ENCODE results near the gene ECHDC3. TPM values are rescaled to one million over a fixed set of nuclear protein-coding genes. Genes with fewer than 3 reads are reported as not detected.

ECHDC3 gene
- total and polyA plus RNA-seq, 2 of the 8 experiments (the other 6 are each of a cell fraction or from before 2014, with no cell fraction given) = 15.6 to 19.9 TPM

DNA sequence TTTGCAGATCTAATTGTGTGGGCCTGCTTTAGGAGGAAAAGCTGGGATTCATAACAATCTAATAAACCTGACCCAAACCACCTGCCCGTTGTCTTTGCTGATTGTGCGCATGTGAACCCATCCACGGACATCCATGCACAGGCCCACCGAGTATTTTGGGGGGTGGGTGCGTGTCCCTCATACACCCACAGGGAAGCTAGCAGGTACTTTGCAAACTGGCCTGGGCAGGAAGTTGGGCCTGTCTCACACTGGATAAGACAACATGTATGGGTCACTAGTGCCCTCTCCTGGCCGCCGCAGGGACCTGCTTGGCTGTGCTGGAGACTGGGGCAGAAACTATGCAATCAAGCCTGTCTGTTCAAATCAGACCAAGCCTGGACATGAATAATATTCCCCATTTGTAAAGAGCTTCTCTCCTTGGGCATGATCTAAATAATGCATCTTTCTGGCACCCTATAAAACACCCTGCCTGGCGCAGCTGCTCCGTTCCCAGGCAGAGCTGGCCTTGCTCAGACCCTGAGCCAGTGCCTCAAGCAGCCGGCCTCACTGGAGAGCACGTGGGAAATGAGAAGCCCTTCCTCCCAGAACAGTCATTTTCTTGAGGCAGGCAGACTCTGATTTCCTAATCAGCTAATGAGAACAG, 15.8 kb downstream of the ECHDC3 start:
- Histone ChIP-seq H3K4me2 (ENCODE audit: insufficient read depth in 1 of 2, low read depth in 2 of 2, low read length in 2 of 2) (no peak overlapping the region), H3K79me2 (ENCODE audit: control insufficient read depth in 1 of 2, insufficient read depth in 2 of 2, low read length in 2 of 2) (no peaks in the 10 kb centered on the region), H3K4ac (replicated peaks; ENCODE audit: insufficient read length, low read depth, low read length) (no peak overlapping the region), H4K20me1 (replicated peaks in 1 of 2; ENCODE audit: control insufficient read depth in 1 of 2, insufficient read depth in 2 of 2, low read length in 2 of 2) (no peaks in the 10 kb centered on the region), H3K27me3 (replicated peaks in 1 of 4; ENCODE audit: control insufficient read depth in 3 of 4, extremely low read depth in 1 of 4, insufficient read depth in 3 of 4, low read length in 3 of 4) (no peaks in the 10 kb centered on the region), H3K56ac (replicated peaks; ENCODE audit: insufficient read length, low read depth, low read length) (no peak overlapping the region), H3K79me1 (ENCODE audit: low read depth, low read length) (no peaks in the 10 kb centered on the region), H3K27ac (ENCODE audit: low read depth, low read length) (no peak overlapping the region), H3K14ac (ENCODE audit: insufficient read length) (no peak overlapping the region), H4K5ac (ENCODE audit: insufficient read length, low read depth, low read length) (no peak overlapping the region), H3K23me2 (ENCODE audit: low read depth, low read length) (no peaks in the 10 kb centered on the region), H3K4me3 (ENCODE audit: extremely low read depth in 1 of 4, insufficient read depth in 2 of 4, low read depth in 3 of 4, low read length in 4 of 4) (no peak overlapping the region), H4K8ac (ENCODE audit: extremely low read depth, insufficient read depth, low read length) (no peak overlapping the region), H2BK120ac (replicated peaks; ENCODE audit: low read depth, low read length) (no peak overlapping the region), H3K9ac (replicated peaks in 1 of 4; ENCODE audit: extremely low read depth in 1 of 4, low read depth in 3 of 4, low read length in 3 of 4) (no peak overlapping the region), H2AFZ (ENCODE audit: low read length) (no peak overlapping the region), H2AK5ac (ENCODE audit: low read depth, low read length) (no peak overlapping the region), H2BK5ac (ENCODE audit: low read depth, low read length) (no peak overlapping the region), H3K4me1 (replicated peaks in 1 of 4; ENCODE audit: control insufficient read depth in 3 of 4, insufficient read depth in 4 of 4, low read length in 3 of 4) (no peaks in the 10 kb centered on the region; a peak in 1 of 7 replicates), H3K18ac (ENCODE audit: extremely low read depth, low read length) (no peak overlapping the region), H3K23ac (ENCODE audit: insufficient read length) (no peak overlapping the region), H3K36me3 (ENCODE audit: control insufficient read depth in 2 of 4, insufficient read depth in 4 of 4, low read length in 3 of 4) (no peaks in the 10 kb centered on the region; a peak in 1 of 8 replicates), H2BK20ac (ENCODE audit: low read length) (no peak overlapping the region), H4K91ac (replicated peaks; ENCODE audit: insufficient read length, low read length) (no peak overlapping the region), H2BK15ac (ENCODE audit: low read length) (no peak overlapping the region), H3K9me3 (ENCODE audit: insufficient read depth in 2 of 2, low read depth in 1 of 2, low read length in 1 of 2) (no peaks in the 10 kb centered on the region), H2BK12ac (ENCODE audit: low read depth, low read length) (no peak overlapping the region)
- POLR2A ChIA-PET (ENCODE audit: partially characterized antibody) = interaction anchor here (0.8 to 2.4 kb wide), 4 partner anchors 15 to 243 kb away, joined by 3 to 7 read pairs (median 3); partner anchors contain the start of gene ECHDC3
- 24% methylated on average over 11 of the region's 11 CpGs; no CpG with 5 or more reads in 1 of the 2 experiments for WGBS, 2 experiments (ENCODE audit: extremely low coverage in 1 of 2, insufficient coverage in 1 of 2, insufficient read length in 1 of 2, insufficient replicate concordance in 2 of 2, low coverage in 1 of 2, low lambda C conversion rate in 2 of 2, missing lambda C conversion rate in 1 of 2)
- DNase-seq (ENCODE audit: low read depth in 1 of 2, low spot score in 2 of 2) (peak; percentile 62 to 92), FAIRE-seq (peak; percentile 98)
- CTCF ChIA-PET (ENCODE audit: partially characterized antibody) = interaction anchor here (0.6 to 9.2 kb wide), 66 partner anchors 9 to 374 kb away, joined by 3 to 80 read pairs (median 4); partner anchors contain the start of gene USP6NL
- no peak for TF ChIP-seq NRF1 (IDR thresholded peaks at IDR 0.05; ENCODE audit: low read depth, low read length)
- TF ChIP-seq, protein P1, sequence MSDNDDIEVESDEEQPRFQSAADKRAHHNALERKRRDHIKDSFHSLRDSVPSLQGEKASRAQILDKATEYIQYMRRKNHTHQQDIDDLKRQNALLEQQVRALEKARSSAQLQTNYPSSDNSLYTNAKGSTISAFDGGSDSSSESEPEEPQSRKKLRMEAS (IDR thresholded peaks at IDR 0.05) = peak; percentile 15; the same call in 1 of the 2 replicates
- no peak for TF ChIP-seq MAFK (IDR thresholded peaks at IDR 0.05; ENCODE audit: low read depth, low read length)

Measured in H1 (cell line).